GM12878 (cell line): ENCODE results near the gene PTX4. TPM values are rescaled to one million over a fixed set of nuclear protein-coding genes. Genes with fewer than 3 reads are reported as not detected.

Experiments used
- ATAC-seq: fragments of 200-7000 bp; cut with Tn5 transposase; 3 replicates; pipeline ENCODE4 v1.9.1; 2020; ENCODE audit warnings: mild to moderate bottlenecking, moderate library complexity
- BruUV-seq: library from RNA; stranded (reverse); fragments of 400-500 nt; replicated peaks from 2 replicates; lab custom pipeline; 2021; lab: Mats Ljungman, UMichigan
- CTCF ChIA-PET: fragments of 300-600 bp; sonication (Branson Sonifier 250); formaldehyde crosslinking; extraction: SDS; loops from one replicate; lab custom pipeline; 2021; ENCODE audit warnings: inconsistent platforms; lab: Yijun Ruan, JAX
- POLR2A ChIA-PET: fragments of 350-600 bp; formaldehyde crosslinking; extraction: SDS; loops from one replicate; lab custom pipeline; 2021; ENCODE audit warnings: inconsistent platforms; lab: Charles Lee
- RAD21 ChIA-PET: fragments of 300-600 bp; sonication (Branson Sonifier 250); formaldehyde crosslinking; loops from one replicate; lab custom pipeline; 2023; ENCODE audit warnings: antibody characterized with exemption; ENCODE audit not compliant: unreplicated experiment; lab: Charles Lee
- SMC1A ChIA-PET: fragments of 300-600 bp; sonication (Branson Sonifier 250); formaldehyde crosslinking; loops from one replicate; lab custom pipeline; 2023; ENCODE audit not compliant: unreplicated experiment, uncharacterized antibody; lab: Charles Lee
- DNase-seq: peaks from one replicate; pipeline ENCODE4 v3.0.0-alpha.2; 2011; ENCODE audit warnings: low read depth, low spot score
- FAIRE-seq: peaks from 3 replicates; lab custom pipeline; 2011; peaks lifted over from hg19 to GRCh38; lab: Jason Lieb, UNC
- H2AFZ ChIP-seq: 2 replicates; pipeline ENCODE4 v1.6.0; 2011; ENCODE audit warnings: low read depth, low read length, control low read depth; ENCODE audit not compliant: control insufficient read depth
- H3K27ac ChIP-seq: 2 replicates; pipeline ENCODE4 v1.5.1; 2011; ENCODE audit warnings: control low read depth; ENCODE audit not compliant: control insufficient read depth, insufficient read depth
- H3K27me3 ChIP-seq, 2 experiments: replicated peaks in 1 of 2; 2 replicates each; pipeline versions ENCODE4 v1.6.0 to v1.6.1; 2011; ENCODE audit warnings: low read length in 1 of 2; ENCODE audit not compliant: control insufficient read depth in 2 of 2, insufficient read depth in 2 of 2
- H3K36me3 ChIP-seq, 2 experiments: 2 replicates each; pipeline ENCODE4 v1.5.1; 2011; ENCODE audit warnings: low read length in 1 of 2; ENCODE audit not compliant: control insufficient read depth in 2 of 2, insufficient read depth in 2 of 2
- H3K4me1 ChIP-seq: 2 replicates; pipeline ENCODE4 v1.6.1; 2011; ENCODE audit warnings: mild to moderate bottlenecking, low read length, moderate library complexity, mixed read lengths; ENCODE audit not compliant: control insufficient read depth, insufficient read depth
- H3K4me2 ChIP-seq: 2 replicates; pipeline ENCODE4 v1.6.0; 2011; ENCODE audit warnings: control low read depth; ENCODE audit not compliant: control insufficient read depth, insufficient read depth
- H3K4me3 ChIP-seq: fragments of 200-600 bp; sonication (generic); 2 replicates; pipeline ENCODE4 v1.5.1; 2016
- H3K79me2 ChIP-seq: 2 replicates; pipeline ENCODE4 v1.6.0; 2011; ENCODE audit warnings: low read length; ENCODE audit not compliant: control insufficient read depth, insufficient read depth
- H3K9ac ChIP-seq: 2 replicates; pipeline ENCODE4 v1.8.0; 2011; ENCODE audit warnings: low read length, control low read depth, mixed read lengths; ENCODE audit not compliant: control insufficient read depth, insufficient read depth
- H3K9me3 ChIP-seq: replicated peaks from 3 replicates; pipeline ENCODE4 v1.5.1; 2011; ENCODE audit warnings: mild to moderate bottlenecking, low read length; ENCODE audit not compliant: control insufficient read depth, insufficient read depth
- H4K20me1 ChIP-seq: 2 replicates; pipeline ENCODE4 v1.6.0; 2011; ENCODE audit not compliant: control insufficient read depth, insufficient read depth
- E2F4 ChIP-seq: IDR thresholded peaks from 2 replicates; pipeline ENCODE4 v1.6.1; 2012; ENCODE audit warnings: low read depth, low read length, improper control_type of control experiment
- IKZF1 ChIP-seq: fragments of 450-650 bp; conservative IDR thresholded peaks from 2 replicates; pipeline ENCODE4 v1.6.1; 2017; ENCODE audit warnings: antibody characterized with exemption, mild to moderate bottlenecking
- NKRF ChIP-seq: fragments of 450-650 bp; conservative IDR thresholded peaks from 2 replicates; pipeline ENCODE4 v1.6.1; 2017; ENCODE audit warnings: mild to moderate bottlenecking, moderate library complexity
- SIX5 ChIP-seq: IDR thresholded peaks from 2 replicates; pipeline ENCODE4 v1.6.1; 2011; ENCODE audit warnings: mild to moderate bottlenecking, low read depth, low read length, moderate library complexity; ENCODE audit not compliant: severe bottlenecking
- STAT3 ChIP-seq: IDR thresholded peaks from 2 replicates; pipeline ENCODE4 v1.6.1; 2011; ENCODE audit warnings: low read depth, low read length, improper control_type of control experiment
- SUPT20H ChIP-seq: IDR thresholded peaks from 2 replicates; pipeline ENCODE4 v1.6.1; 2011; ENCODE audit warnings: low read depth, mild to moderate bottlenecking, low read length, moderate library complexity, borderline replicate concordance; ENCODE audit not compliant: control insufficient read depth
- ZNF622 ChIP-seq: fragments of 450-650 bp; IDR thresholded peaks from 2 replicates; pipeline ENCODE4 v1.6.1; 2017; ENCODE audit warnings: mild to moderate bottlenecking, inconsistent platforms
- WGBS: methylation state at CpG from one replicate; pipeline ENCODE4 v1.1.6; 2016; ENCODE audit warnings: low lambda C conversion rate; ENCODE audit not compliant: insufficient replicate concordance, insufficient coverage; ENCODE audit errors: missing lambda C conversion rate; 5-methylcytosine and 5-hydroxymethylcytosine counted together
- in situ Hi-C: fragments of 300-500 bp; cut with MboI; formaldehyde crosslinking; loops from 9 replicates; pipeline ENCODE4 v1.14.3; 2018; ENCODE audit warnings: mixed read lengths
- intact Hi-C: fragments of 100-400 bp; cut with micrococcal nuclease; formaldehyde crosslinking; loops from one replicate; pipeline ENCODE4 v1.14.2; 2022; ENCODE audit not compliant: unreplicated experiment
- polyA plus RNA-seq, 11 experiments: library from polyadenylated mRNA; depleted of rRNA in 4 of 11; unstranded in 6 of 11; stranded (reverse) in 5 of 11; fragments of >200 nt; fragmentation: Nextera tagmentation in 4 of 11; fragmentation: Illumina TruSeq in 1 of 11; extraction: Ambion mirVana in 4 of 11; extraction: Trizol in 1 of 11; gene quantifications; 1 replicate in 1 of 11; 2 replicates in 10 of 11; pipeline versions ENCODE4 v1.2.1 to v1.2.3, GENCODE V29; 2011 to 2016; ENCODE audit warnings: inconsistent platforms in 2 of 11, missing spikeins in 2 of 11, low read depth in 1 of 11
- total RNA-seq, 4 experiments: library from RNA; depleted of rRNA in 3 of 4; stranded (reverse); fragments of >200 nt in 3 of 4; fragmentation: Illumina TruSeq in 1 of 4; extraction: Trizol in 1 of 4; gene quantifications; 2 replicates each; pipeline versions ENCODE4 v1.2.1 to v1.2.3, GENCODE V29; 2013 to 2021

Gene PTX4
- total and polyA plus RNA-seq, 10 of the 15 experiments (the other 5 are each of a cell fraction or from before 2014, with no cell fraction given), result not detected

- H3K4me2 ChIP-seq, result no peak overlapping the region
- no peak for TF ChIP-seq STAT3
- TF ChIP-seq E2F4, result no peak
- TF ChIP-seq SUPT20H, result no peak
- no peak for TF ChIP-seq SIX5
- no peak for TF ChIP-seq IKZF1
- TF ChIP-seq NKRF, result no peak
- no peak for TF ChIP-seq ZNF622
Measured at GRCh38 chr16:1528921-1529537, 40.3 kb upstream of the PTX4 start.

More at GRCh38 chr16:1528921-1529537, 40.3 kb upstream of the PTX4 start:
- ChIA-PET SMC1A (no interaction called here), POLR2A (no interaction called here), RAD21 (no interaction called here), CTCF (no interaction called here)
- no peaks in the 10 kb centered on the region for H3K79me2 ChIP-seq
- H2AFZ ChIP-seq, result no peak overlapping the region
- in situ Hi-C loops (no loop called here), intact Hi-C loops (no loop called here)
- H3K4me3 ChIP-seq, result no peak overlapping the region
- no peak overlapping the region for H3K27ac ChIP-seq
- DNase-seq (no peak), FAIRE-seq (no peak), ATAC-seq (no peak)
- 69% methylated on average over 28 of the region's 29 CpGs for WGBS
- no peak overlapping the region for H3K9ac ChIP-seq
- BruUV-seq, result no TSS peak
- H3K36me3 ChIP-seq, result no peaks in the 10 kb centered on the region
- H3K9me3 ChIP-seq, result no peaks in the 10 kb centered on the region
- no peaks in the 10 kb centered on the region for H3K4me1 ChIP-seq
- H4K20me1 ChIP-seq, result no peaks in the 10 kb centered on the region
- H3K27me3 ChIP-seq, result no peaks in the 10 kb centered on the region; a peak in 2 of 4 replicates
